ENCODE results near the gene CABP1. TPM values are rescaled to one million over a fixed set of nuclear protein-coding genes. Genes with fewer than 3 reads are reported as not detected.

The CABP1 gene
- total RNA-seq, 1 experiment from 2014 or later, result 1.2 TPM

GRCh38 chr12:120678572-120678971 is 38.1 kb downstream of the CABP1 start:
- DNase-seq (ENCODE audit: low spot score), result no peak
- POLR2A ChIA-PET (ENCODE audit: low non-redundant PET), result no interaction called here
- H3K27ac ChIP-seq (ENCODE audit: low read depth, low read length, poor library complexity, severe bottlenecking), result no peak overlapping the region
- CTCF ChIA-PET, result no interaction called here
- no peaks in the 10 kb centered on the region for H3K9me3 ChIP-seq (ENCODE audit: low read depth, low read length, poor library complexity, severe bottlenecking)
- intact Hi-C loops (cut with micrococcal nuclease; ENCODE audit: unreplicated experiment), result no loop called here
- no peak overlapping the region for H3K4me3 ChIP-seq (ENCODE audit: low read depth, low read length, poor library complexity, severe bottlenecking)
- no peaks in the 10 kb centered on the region for H3K36me3 ChIP-seq (ENCODE audit: insufficient read depth, low read length, poor library complexity, severe bottlenecking)
- peaks cover 7% of the 10 kb centered on the region for H3K4me1 ChIP-seq (ENCODE audit: insufficient read depth, low read length, poor library complexity, severe bottlenecking)
- H3K27me3 ChIP-seq (replicated peaks; ENCODE audit: insufficient read depth, low read depth, low read length, poor library complexity), result no peaks in the 10 kb centered on the region
- TF ChIP-seq CTCF (conservative IDR thresholded peaks at IDR 0.05; ENCODE audit: low read depth, low read length) (no peak), EZH2 (IDR thresholded peaks at IDR 0.05; ENCODE audit: borderline replicate concordance, low read depth, low read length, poor library complexity, severe bottlenecking) (no peak)
- BruUV-seq (replicated peaks), result no TSS peak

- H3K9me3 ChIP-seq (ENCODE audit: low read depth, low read length, poor library complexity, severe bottlenecking), result no peaks in the 10 kb centered on the region
- intact Hi-C loops (cut with micrococcal nuclease; ENCODE audit: unreplicated experiment), result no loop called here
- no peak for DNase-seq (ENCODE audit: low spot score)
Measured at GRCh38 chr12:120680165-120680738, 39.8 kb downstream of the CABP1 start.

GRCh38 chr12:120684523-120684932 is 44.1 kb downstream of the CABP1 start:
- Histone ChIP-seq H3K4me1 (ENCODE audit: insufficient read depth, low read length, poor library complexity, severe bottlenecking) (peaks cover 21% of the 10 kb centered on the region), H3K9me3 (ENCODE audit: low read depth, low read length, poor library complexity, severe bottlenecking) (no peaks in the 10 kb centered on the region), H3K4me3 (ENCODE audit: low read depth, low read length, poor library complexity, severe bottlenecking) (no peak overlapping the region), H3K36me3 (ENCODE audit: insufficient read depth, low read length, poor library complexity, severe bottlenecking) (no peaks in the 10 kb centered on the region), H3K27me3 (replicated peaks; ENCODE audit: insufficient read depth, low read depth, low read length, poor library complexity) (no peaks in the 10 kb centered on the region), H3K27ac (ENCODE audit: low read depth, low read length, poor library complexity, severe bottlenecking) (no peak overlapping the region)
- TF ChIP-seq CTCF (conservative IDR thresholded peaks at IDR 0.05; ENCODE audit: low read depth, low read length), result no peak
- POLR2A ChIA-PET (ENCODE audit: low non-redundant PET), result no interaction called here
- CTCF ChIA-PET, result no interaction called here
- BruUV-seq (replicated peaks), result no TSS peak
- intact Hi-C loops (cut with micrococcal nuclease; ENCODE audit: unreplicated experiment), result no loop called here
- no peak for DNase-seq (ENCODE audit: low spot score)

More at GRCh38 chr12:120680165-120680738, 39.8 kb downstream of the CABP1 start:
- Histone ChIP-seq H3K4me3 (ENCODE audit: low read depth, low read length, poor library complexity, severe bottlenecking) (no peak overlapping the region), H3K4me1 (ENCODE audit: insufficient read depth, low read length, poor library complexity, severe bottlenecking) (peaks cover 7% of the 10 kb centered on the region), H3K36me3 (ENCODE audit: insufficient read depth, low read length, poor library complexity, severe bottlenecking) (no peaks in the 10 kb centered on the region), H3K27ac (ENCODE audit: low read depth, low read length, poor library complexity, severe bottlenecking) (no peak overlapping the region), H3K27me3 (replicated peaks; ENCODE audit: insufficient read depth, low read depth, low read length, poor library complexity) (no peaks in the 10 kb centered on the region)
- BruUV-seq (replicated peaks), result no TSS peak
- CTCF ChIA-PET, result interaction anchor here (0.6 kb wide), 1 partner anchor 16 kb away, joined by 15 read pairs; no protein-coding TSS in a partner anchor
- POLR2A ChIA-PET (ENCODE audit: low non-redundant PET), result interaction anchor here (0.7 kb wide), 1 partner anchor 31 kb away, joined by 4 read pairs; no protein-coding TSS in a partner anchor
- TF ChIP-seq CTCF (conservative IDR thresholded peaks at IDR 0.05; ENCODE audit: low read depth, low read length) (no peak), EZH2 (IDR thresholded peaks at IDR 0.05; ENCODE audit: borderline replicate concordance, low read depth, low read length, poor library complexity, severe bottlenecking) (no peak)

All from A673 (cell line).